GM19467 (cell line): Measurements from ENCODE around the gene PHACTR3.

Experiments used
- ATAC-seq: cut with Tn5 transposase; IDR thresholded peaks from one replicate; pipeline ENCODE4 v1.9.1; 2021; ENCODE audit warnings: mild to moderate bottlenecking, moderate library complexity; ENCODE audit not compliant: unreplicated experiment

PHACTR3 gene

DNA sequence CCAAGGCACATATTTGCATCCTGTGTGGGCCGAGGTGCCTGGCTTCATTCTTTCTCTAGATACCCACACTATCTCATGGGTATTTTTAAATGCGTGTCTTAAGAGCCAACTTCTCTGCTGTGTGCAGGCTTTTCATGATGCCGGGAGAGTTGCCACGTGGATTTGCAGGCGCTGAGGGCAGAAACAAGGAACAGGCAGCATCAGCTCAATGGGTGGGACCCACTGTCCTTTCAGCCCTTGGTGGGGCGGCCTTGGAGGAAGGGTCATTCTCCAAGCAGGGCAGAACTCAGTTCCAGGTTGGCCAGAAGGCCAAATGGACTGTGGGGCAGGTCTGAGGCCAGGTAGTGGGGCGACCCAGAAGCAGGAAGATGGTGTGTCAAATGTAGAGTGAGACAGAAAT is 84.7 kb downstream of the PHACTR3 start:
- no peak for ATAC-seq

DNA sequence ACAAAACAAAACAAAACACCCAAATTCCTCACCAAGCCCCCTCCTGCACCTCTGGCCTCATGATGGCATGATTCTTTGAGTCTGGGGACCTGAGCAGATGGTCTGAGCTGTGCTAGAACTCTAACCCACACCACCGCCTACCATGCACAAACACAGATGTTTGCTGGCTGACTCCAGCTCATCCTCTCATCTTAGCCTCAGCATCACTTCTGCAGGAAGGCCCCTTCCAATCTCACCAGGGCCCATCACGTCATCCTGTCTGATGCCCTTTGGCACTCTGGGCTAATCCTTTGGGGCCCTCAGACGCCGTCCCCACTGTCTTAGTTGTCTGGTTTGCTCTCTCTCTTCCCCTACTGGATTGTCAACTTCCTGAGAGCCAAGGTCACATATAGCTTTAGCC is 85.8 kb downstream of the PHACTR3 start:
- no peak for ATAC-seq

- ATAC-seq: no peak
Measured at GRCh38 chr20:59690976-59691375, 86.6 kb downstream of the PHACTR3 start.

- ATAC-seq: no peak
Measured at GRCh38 chr20:59692139-59692538, 87.8 kb downstream of the PHACTR3 start.

DNA sequence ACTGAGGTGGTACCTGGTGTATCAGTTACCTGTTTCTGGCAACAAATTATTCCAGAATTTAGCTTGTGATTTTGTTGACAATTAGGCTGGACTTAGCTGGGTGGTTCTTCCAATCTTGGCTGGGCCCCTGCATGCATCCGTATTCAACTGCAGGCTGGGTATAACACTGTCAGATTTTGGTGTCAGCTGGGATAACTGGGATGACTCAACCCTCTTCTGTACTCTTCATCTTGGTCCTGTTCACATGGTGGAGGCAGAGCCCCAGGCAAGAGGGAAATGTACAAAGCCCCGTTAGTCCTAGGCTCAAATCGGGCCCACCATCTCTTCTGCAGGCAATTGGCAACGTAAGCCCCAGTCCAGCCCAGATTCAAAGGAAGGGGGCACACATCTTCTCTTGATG is 89.2 kb downstream of the PHACTR3 start:
- no peak for ATAC-seq

- ATAC-seq: no peak
Measured at GRCh38 chr20:59696476-59696875, 92.1 kb downstream of the PHACTR3 start.

DNA sequence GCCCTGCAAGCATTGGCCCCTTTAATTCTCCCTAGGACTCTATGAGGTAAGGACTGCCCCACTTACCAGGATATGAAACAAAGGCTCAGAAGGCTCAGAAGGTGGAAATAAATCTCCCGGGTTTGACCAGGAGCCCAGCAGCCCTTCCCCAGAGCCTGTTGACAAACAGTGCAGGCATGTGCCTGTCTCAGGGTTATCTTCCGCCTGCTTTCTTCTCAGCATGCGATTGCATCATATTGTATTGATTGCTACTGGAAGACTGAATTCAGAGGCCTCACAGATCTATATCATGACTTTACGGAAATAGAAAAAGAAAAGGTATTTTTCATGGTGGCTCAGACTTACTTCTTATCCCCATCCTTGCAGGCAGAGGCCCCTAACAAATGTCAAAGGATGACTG is 92.7 kb downstream of the PHACTR3 start:
- ATAC-seq: no peak

GRCh38 chr20:59698598-59698997 is 94.3 kb downstream of the PHACTR3 start:
- ATAC-seq: no peak

DNA sequence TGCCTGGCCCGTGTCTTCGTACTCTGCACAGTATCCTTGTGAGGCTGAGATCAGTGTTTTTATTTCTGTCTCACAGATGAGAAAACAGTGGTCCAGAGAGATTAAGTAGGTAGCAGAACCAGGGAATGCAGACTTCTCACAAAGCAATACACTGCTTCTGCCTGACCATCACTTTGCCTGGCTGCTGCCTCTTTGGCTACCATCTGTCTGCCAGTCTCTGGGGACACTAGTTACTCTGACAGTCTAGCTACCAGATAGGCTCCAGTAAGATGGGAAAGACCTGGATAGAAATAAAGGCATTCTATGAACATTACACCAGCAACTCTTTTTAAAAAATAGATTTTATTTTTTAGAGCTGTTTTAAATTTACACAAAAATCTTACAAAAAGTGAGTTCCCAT is 96.9 kb downstream of the PHACTR3 start:
- ATAC-seq: no peak

DNA sequence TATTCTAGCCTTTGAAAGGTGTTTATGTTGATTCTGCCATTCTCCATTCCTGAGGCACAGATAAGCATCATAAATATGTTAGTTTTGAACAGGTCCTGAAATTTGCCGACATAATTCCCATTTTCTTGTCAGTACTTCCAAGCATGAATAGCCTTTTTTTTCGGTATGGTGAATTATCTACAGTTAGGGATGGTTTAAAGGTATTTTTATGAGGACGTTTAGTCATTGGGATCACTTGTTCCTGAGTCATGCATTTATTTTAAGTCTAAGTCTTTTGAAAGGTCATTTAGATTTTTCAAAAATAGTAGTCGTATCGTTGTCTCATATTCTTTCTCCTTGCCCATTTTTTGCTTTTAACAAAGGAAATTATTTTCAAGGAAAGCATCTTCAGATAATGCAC is 98.7 kb downstream of the PHACTR3 start:
- no peak for ATAC-seq

DNA sequence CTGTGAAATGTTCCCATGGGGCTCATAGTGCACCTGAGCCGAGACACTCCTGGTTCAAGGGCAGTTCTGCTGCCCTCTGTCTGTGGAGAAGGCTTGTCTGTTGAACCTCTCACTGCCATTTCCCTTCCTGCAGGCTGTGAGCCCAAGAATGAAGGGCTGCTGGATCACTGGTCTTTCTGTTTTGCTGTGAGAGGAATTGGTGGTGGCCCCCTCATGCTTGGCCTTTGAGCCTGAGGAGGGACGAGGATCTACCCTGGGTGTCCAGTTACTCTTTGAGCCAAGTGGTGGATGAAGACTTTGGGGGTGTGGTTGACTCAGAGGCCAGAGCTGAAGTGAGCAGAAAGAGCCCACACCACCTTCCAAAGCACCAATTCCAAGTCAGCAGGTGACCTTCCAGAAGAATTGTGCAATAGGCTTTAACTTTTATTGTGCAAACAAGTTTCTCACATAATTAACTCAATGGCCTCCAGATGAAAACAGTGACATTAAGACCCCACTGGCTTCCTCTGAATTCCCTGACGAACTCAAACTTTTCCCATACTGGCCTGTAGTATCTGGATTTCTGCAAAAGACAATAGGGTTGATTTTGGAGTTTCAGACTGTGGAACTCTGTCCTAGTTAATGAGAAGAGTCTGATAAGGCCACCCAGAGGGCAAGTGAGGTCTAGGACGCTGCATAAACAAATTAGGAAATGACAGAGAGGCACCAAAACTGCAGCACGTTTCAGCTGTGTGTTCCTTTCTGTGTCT is 101.5 kb downstream of the PHACTR3 start:
- no peak for ATAC-seq

DNA sequence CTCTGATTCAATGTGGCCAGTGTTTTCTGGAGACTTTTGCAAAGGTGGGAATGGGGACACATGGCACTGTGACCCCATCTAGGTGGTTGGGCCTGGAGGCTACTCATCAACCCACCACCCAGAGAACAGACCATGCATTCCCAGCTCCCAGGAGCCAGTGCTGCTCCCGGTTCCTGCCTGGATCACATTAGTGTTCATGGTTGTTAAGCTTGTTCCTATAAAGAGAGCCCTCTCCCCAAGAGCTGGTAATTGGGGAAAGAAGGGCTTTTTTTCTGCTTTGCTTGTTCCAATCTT is 102.0 kb downstream of the PHACTR3 start:
- no peak for ATAC-seq

DNA sequence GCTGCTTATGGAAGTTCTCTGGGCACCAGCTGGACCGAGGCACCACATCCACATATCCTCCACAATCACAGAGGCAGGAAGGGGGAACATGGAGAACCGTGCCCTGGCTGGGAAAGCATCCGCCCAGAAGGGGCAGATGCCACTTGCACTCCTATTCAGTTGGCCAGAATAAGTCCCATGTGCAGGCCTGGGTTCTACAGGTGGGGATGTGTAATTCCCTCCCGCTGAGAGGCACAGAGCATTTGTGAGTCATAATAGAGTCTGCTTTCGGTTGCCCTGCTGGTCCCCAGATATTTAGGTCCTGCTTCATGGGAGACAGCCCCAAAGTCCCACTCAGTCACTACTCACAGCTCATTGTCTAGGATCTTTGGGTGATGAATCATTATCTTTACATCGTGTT is 104.0 kb downstream of the PHACTR3 start:
- no peak for ATAC-seq

- ATAC-seq: no peak
Measured at GRCh38 chr20:59709636-59710035, 105.3 kb downstream of the PHACTR3 start.

DNA sequence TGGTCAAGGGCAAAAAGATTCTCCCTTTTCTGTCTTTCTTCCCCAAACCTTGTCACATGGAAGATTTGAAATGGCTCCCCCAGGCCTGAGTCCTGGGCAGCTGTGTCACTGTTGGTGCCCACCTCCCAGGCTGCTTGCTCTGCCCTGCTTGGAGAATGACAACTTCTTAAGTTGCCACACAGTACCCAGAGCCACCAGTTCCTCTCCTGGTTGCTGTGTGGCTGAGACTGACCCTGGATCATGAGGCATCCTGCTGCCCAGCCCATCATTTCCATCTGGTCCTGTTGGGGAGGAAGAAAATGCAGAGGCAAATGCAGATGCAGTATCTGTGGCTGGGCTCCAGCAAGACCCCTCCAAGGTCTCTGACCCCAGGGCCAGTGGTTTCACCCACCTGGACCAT is 113.7 kb downstream of the PHACTR3 start:
- no peak for ATAC-seq

GRCh38 chr20:59718751-59719150 is 114.4 kb downstream of the PHACTR3 start:
- no peak for ATAC-seq

- ATAC-seq: no peak
Measured at GRCh38 chr20:59720013-59720412, 115.7 kb downstream of the PHACTR3 start.

DNA sequence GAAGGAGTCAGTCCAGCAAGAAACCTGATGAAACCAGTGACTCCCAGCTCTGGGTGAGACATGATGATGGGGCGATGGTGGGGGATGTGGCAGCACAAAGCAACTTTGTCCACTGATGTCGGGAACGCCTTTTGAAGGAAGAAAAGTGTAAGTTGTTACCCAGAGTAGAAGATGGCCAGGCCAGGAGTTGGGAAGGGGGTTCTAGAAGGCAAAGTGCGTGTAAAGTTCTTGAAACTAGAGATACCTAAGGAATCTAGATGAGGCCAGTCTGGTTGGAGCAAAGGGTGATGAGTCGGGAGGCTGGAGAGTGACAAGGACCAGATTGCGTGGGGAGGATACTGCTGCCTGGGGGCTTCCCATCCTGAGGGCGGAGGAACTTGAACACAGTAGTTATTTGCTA is 117.0 kb downstream of the PHACTR3 start:
- no peak for ATAC-seq

GRCh38 chr20:59723108-59723500 is 118.8 kb downstream of the PHACTR3 start:
- ATAC-seq: no peak

GRCh38 chr20:59723607-59724456 is 119.5 kb downstream of the PHACTR3 start:
- ATAC-seq: no peak

GRCh38 chr20:59724457-59725366 is 120.4 kb downstream of the PHACTR3 start:
- no peak for ATAC-seq
